Stimulated activated memory B cell treated with anti-CD40 and anti-IgM and Interleukin-4, amounts not matched to agents 10 μg/mL and 1 μg/mL and 100 μg/mL, for 72 hours (primary cell): ENCODE results near the gene RRBP1.

ENCODE experiments used
- ATAC-seq: fragments of 150-1000 bp; cut with Tn5 transposase; 2 replicates; pipeline ENCODE4 v1.10.0; 2021
- H3K27ac Mint-ChIP-seq: one replicate; pipeline ENCODE4 v1.8.0; 2022; ENCODE audit warnings: mild to moderate bottlenecking, mixed read lengths
- H3K27me3 Mint-ChIP-seq: one replicate; pipeline ENCODE4 v1.8.0; 2022; ENCODE audit warnings: mixed read lengths
- H3K36me3 Mint-ChIP-seq: one replicate; pipeline ENCODE4 v1.8.0; 2022; ENCODE audit warnings: mixed read lengths
- H3K4me1 Mint-ChIP-seq: one replicate; pipeline ENCODE4 v1.8.0; 2022; ENCODE audit warnings: mixed read lengths
- H3K4me3 Mint-ChIP-seq: one replicate; pipeline ENCODE4 v1.8.0; 2022; ENCODE audit warnings: mild to moderate bottlenecking, moderate library complexity, mixed read lengths
- H3K9me3 Mint-ChIP-seq: one replicate; pipeline ENCODE4 v1.8.0; 2022; ENCODE audit warnings: mixed read lengths

Gene RRBP1

GRCh38 chr20:17653835-17654648 lies 28.0 kb downstream of the RRBP1 start:
- Mint-ChIP-seq H3K9me3 (peaks cover 4% of the 10 kb centered on the region), H3K36me3 (peaks cover 29% of the 10 kb centered on the region), H3K27ac (no peak overlapping the region), H3K4me1 (peaks cover 3% of the 10 kb centered on the region), H3K4me3 (no peak overlapping the region), H3K27me3 (no peaks in the 10 kb centered on the region)
- no peak for ATAC-seq

- Mint-ChIP-seq H3K27ac (no peak overlapping the region), H3K36me3 (peaks cover 13% of the 10 kb centered on the region), H3K27me3 (no peaks in the 10 kb centered on the region), H3K4me1 (peaks cover 13% of the 10 kb centered on the region), H3K4me3 (no peak overlapping the region), H3K9me3 (no peaks in the 10 kb centered on the region)
- ATAC-seq, result no peak
Measured at GRCh38 chr20:17652411-17652810, 29.6 kb downstream of the RRBP1 start.

- Mint-ChIP-seq H3K27ac (no peak overlapping the region), H3K27me3 (no peaks in the 10 kb centered on the region), H3K4me1 (peaks cover 13% of the 10 kb centered on the region), H3K4me3 (no peak overlapping the region), H3K9me3 (no peaks in the 10 kb centered on the region), H3K36me3 (peaks cover 8% of the 10 kb centered on the region)
- ATAC-seq, result no peak
Measured at GRCh38 chr20:17651760-17652388, 30.2 kb downstream of the RRBP1 start.

- peaks cover 13% of the 10 kb centered on the region for H3K4me1 Mint-ChIP-seq
- no peaks in the 10 kb centered on the region for H3K27me3 Mint-ChIP-seq
- no peak overlapping the region for H3K27ac Mint-ChIP-seq
- ATAC-seq, result no peak
- H3K4me3 Mint-ChIP-seq, result no peak overlapping the region
- H3K36me3 Mint-ChIP-seq, result peaks cover 2% of the 10 kb centered on the region
- no peaks in the 10 kb centered on the region for H3K9me3 Mint-ChIP-seq
Measured at GRCh38 chr20:17651129-17651759, 30.8 kb downstream of the RRBP1 start.

- Mint-ChIP-seq H3K4me3 (no peak overlapping the region), H3K27ac (no peak overlapping the region), H3K9me3 (no peaks in the 10 kb centered on the region), H3K36me3 (no peaks in the 10 kb centered on the region), H3K27me3 (no peaks in the 10 kb centered on the region), H3K4me1 (peaks cover 13% of the 10 kb centered on the region)
- ATAC-seq, result no peak
Measured at GRCh38 chr20:17650301-17651128, 31.5 kb downstream of the RRBP1 start.

- peak; percentile 66 for ATAC-seq
- peaks cover 13% of the 10 kb centered on the region for H3K4me1 Mint-ChIP-seq
- no peak overlapping the region for H3K27ac Mint-ChIP-seq
- no peaks in the 10 kb centered on the region for H3K27me3 Mint-ChIP-seq
- no peaks in the 10 kb centered on the region for H3K9me3 Mint-ChIP-seq
- H3K36me3 Mint-ChIP-seq, result no peaks in the 10 kb centered on the region
- H3K4me3 Mint-ChIP-seq, result no peak overlapping the region
Measured at GRCh38 chr20:17648791-17649730, 33.0 kb downstream of the RRBP1 start.

- Mint-ChIP-seq H3K27ac (no peak overlapping the region), H3K9me3 (no peaks in the 10 kb centered on the region), H3K4me3 (no peak overlapping the region), H3K27me3 (no peaks in the 10 kb centered on the region), H3K4me1 (peaks cover 13% of the 10 kb centered on the region), H3K36me3 (no peaks in the 10 kb centered on the region)
- ATAC-seq, result peak; percentile 10
Measured at GRCh38 chr20:17648315-17648646, 33.8 kb downstream of the RRBP1 start.

GRCh38 chr20:17647391-17648314 lies 34.4 kb downstream of the RRBP1 start:
- no peaks in the 10 kb centered on the region for H3K27me3 Mint-ChIP-seq
- H3K9me3 Mint-ChIP-seq, result no peaks in the 10 kb centered on the region
- H3K27ac Mint-ChIP-seq, result no peak overlapping the region
- ATAC-seq, result peak; percentile 4
- H3K36me3 Mint-ChIP-seq, result no peaks in the 10 kb centered on the region
- H3K4me1 Mint-ChIP-seq, result peaks cover 13% of the 10 kb centered on the region
- H3K4me3 Mint-ChIP-seq, result no peak overlapping the region

GRCh38 chr20:17646961-17647301 lies 35.1 kb downstream of the RRBP1 start:
- no peak for ATAC-seq
- Mint-ChIP-seq H3K4me1 (peaks cover 13% of the 10 kb centered on the region), H3K27ac (no peak overlapping the region), H3K27me3 (no peaks in the 10 kb centered on the region), H3K36me3 (no peaks in the 10 kb centered on the region), H3K9me3 (no peaks in the 10 kb centered on the region), H3K4me3 (no peak overlapping the region)

- H3K4me1 Mint-ChIP-seq, result peaks cover 13% of the 10 kb centered on the region
- no peaks in the 10 kb centered on the region for H3K9me3 Mint-ChIP-seq
- no peak overlapping the region for H3K4me3 Mint-ChIP-seq
- no peaks in the 10 kb centered on the region for H3K27me3 Mint-ChIP-seq
- H3K36me3 Mint-ChIP-seq, result no peaks in the 10 kb centered on the region
- ATAC-seq, result no peak
- H3K27ac Mint-ChIP-seq, result no peak overlapping the region
Measured at GRCh38 chr20:17646209-17646960, 35.7 kb downstream of the RRBP1 start.

- Mint-ChIP-seq H3K27me3 (no peaks in the 10 kb centered on the region), H3K4me3 (no peak overlapping the region), H3K4me1 (peaks cover 13% of the 10 kb centered on the region), H3K27ac (no peak overlapping the region), H3K9me3 (no peaks in the 10 kb centered on the region), H3K36me3 (no peaks in the 10 kb centered on the region)
- ATAC-seq, result no peak
Measured at GRCh38 chr20:17645546-17646208, 36.4 kb downstream of the RRBP1 start.

GRCh38 chr20:17645010-17645409 lies 37.0 kb downstream of the RRBP1 start:
- no peak overlapping the region for H3K27ac Mint-ChIP-seq
- no peaks in the 10 kb centered on the region for H3K27me3 Mint-ChIP-seq
- H3K36me3 Mint-ChIP-seq, result peaks cover 5% of the 10 kb centered on the region
- ATAC-seq, result no peak
- no peaks in the 10 kb centered on the region for H3K9me3 Mint-ChIP-seq
- no peak overlapping the region for H3K4me3 Mint-ChIP-seq
- H3K4me1 Mint-ChIP-seq, result peaks cover 13% of the 10 kb centered on the region

- Mint-ChIP-seq H3K4me3 (no peak overlapping the region), H3K27ac (no peak overlapping the region), H3K27me3 (no peaks in the 10 kb centered on the region), H3K4me1 (peaks cover 13% of the 10 kb centered on the region), H3K9me3 (no peaks in the 10 kb centered on the region), H3K36me3 (peaks cover 6% of the 10 kb centered on the region)
- ATAC-seq, result no peak
Measured at GRCh38 chr20:17644451-17644850, 37.6 kb downstream of the RRBP1 start.
